SH-SY5Y (cell line): ENCODE data around the gene SCAPER.

Experiments
- GATA2 ChIP-seq: IDR thresholded peaks from 2 replicates; pipeline ENCODE4 v1.6.1; 2011; ENCODE audit warnings: mild to moderate bottlenecking, low read depth, low read length
- GATA3 ChIP-seq: IDR thresholded peaks from 2 replicates; pipeline ENCODE4 v1.6.1; 2011; ENCODE audit warnings: low read depth, mild to moderate bottlenecking, low read length, moderate library complexity

The SCAPER gene

DNA sequence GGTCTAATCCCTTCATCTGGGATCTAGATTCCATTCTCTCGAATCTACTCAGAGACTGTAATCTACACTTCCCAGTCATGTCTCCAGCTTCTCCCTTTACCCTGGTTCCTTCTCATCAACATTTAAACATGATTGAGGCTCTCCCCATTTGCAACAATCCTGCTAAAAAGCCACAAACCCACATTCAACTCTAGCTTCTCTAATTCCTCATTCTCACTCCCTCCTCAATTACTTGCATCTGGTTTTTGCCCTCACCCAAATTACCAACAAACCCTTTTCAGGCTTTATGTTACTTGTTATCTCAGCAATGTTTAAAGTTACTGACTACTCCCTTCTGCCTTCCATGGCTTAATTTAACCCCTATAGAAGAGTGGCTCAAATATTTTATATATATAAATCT lies 605.4 kb downstream of the SCAPER start:
- no peak for TF ChIP-seq GATA3
- no peak for TF ChIP-seq GATA2

DNA sequence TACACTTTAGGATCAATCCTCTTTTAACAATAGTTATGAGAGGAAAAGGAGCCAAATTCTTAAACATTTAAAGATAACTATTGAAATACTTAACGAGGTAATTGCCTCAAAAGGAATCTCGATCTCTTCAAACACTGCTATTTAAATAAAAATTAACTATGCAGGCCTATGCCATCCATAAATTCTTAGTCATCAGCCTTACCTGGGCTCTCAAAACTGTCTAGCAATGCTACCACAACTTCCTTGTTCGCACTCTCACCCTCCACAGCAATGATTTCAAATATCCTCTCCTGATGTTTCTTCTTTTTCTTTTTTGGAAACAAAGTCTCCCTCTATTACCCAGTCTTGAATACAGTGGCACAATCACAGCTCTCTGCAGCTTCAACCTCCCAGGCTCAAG lies 606.2 kb downstream of the SCAPER start:
- TF ChIP-seq GATA3 (no peak), GATA2 (no peak)
